ENCODE results near the gene ZNG1A. TPM values are rescaled to one million over a fixed set of nuclear protein-coding genes. Genes with fewer than 3 reads are reported as not detected.
"Not testable (repeated sequence)": the region's sequence is repeated elsewhere in the genome, so short reads cannot be mapped to it uniquely, and the experiment has no call there.

ZNG1A gene
- total RNA-seq, 4 donors from 2014 or later = 26.0 to 53.4 (median 32.6) TPM

GRCh38 chr9:211036-211435 is 32.2 kb upstream of the ZNG1A start:
- no peak for ATAC-seq
- Histone ChIP-seq H3K9me3 (no peaks in the 10 kb centered on the region), H3K4me3 (no peak overlapping the region), H3K36me3 (no peaks in the 10 kb centered on the region), H3K27me3 (peaks cover 10% of the 10 kb centered on the region), H3K4me1 (peaks cover 0 to 46% (median 9%) of the 10 kb centered on the region in 3 donors), H3K27ac (peak overlapping the region in 3 of 4 donors; percentile 68 to 81 (median 74))
- TF ChIP-seq CTCF (IDR thresholded peaks at IDR 0.05) (no peak), POLR2AphosphoS5 (IDR thresholded peaks at IDR 0.05) (no peak), EP300 (IDR thresholded peaks at IDR 0.05) (no peak), POLR2A (IDR thresholded peaks at IDR 0.05) (no peak)
- WGBS, 2 donors (ENCODE audit: low coverage in 1 of 2) = 70 to 75% methylated on average over 4 to 7 of the region's 7 CpGs

- Histone ChIP-seq H3K27ac (no peak overlapping the region), H3K27me3 (no peaks in the 10 kb centered on the region), H3K9me3 (no peaks in the 10 kb centered on the region), H3K4me3 (no peak overlapping the region), H3K4me1 (peaks cover 0 to 28% (median 4%) of the 10 kb centered on the region in 3 donors), H3K36me3 (no peaks in the 10 kb centered on the region)
- ATAC-seq = no peak
- TF ChIP-seq POLR2AphosphoS5 (IDR thresholded peaks at IDR 0.05) = no peak
- no peak for TF ChIP-seq POLR2A (IDR thresholded peaks at IDR 0.05)
- TF ChIP-seq CTCF (IDR thresholded peaks at IDR 0.05) = no peak
- TF ChIP-seq EP300 (IDR thresholded peaks at IDR 0.05) = no peak
- 79 to 88% methylated on average over 9 to 13 of the region's 14 CpGs for WGBS, 2 donors (ENCODE audit: low coverage in 1 of 2)
These were observed 30.4 kb upstream of the ZNG1A start for GRCh38 chr9:209143-209758.

- WGBS, 2 donors (ENCODE audit: low coverage in 1 of 2) = 56 to 91% methylated on average over 1 of the region's 1 CpG
These were observed 27.6 kb upstream of the ZNG1A start for GRCh38 chr9:206481-206880.

GRCh38 chr9:199601-200000 is 20.7 kb upstream of the ZNG1A start:
- not testable (repeated sequence) for H3K27ac ChIP-seq, ATAC-seq, H3K4me1 ChIP-seq, H3K36me3 ChIP-seq, H3K9me3 ChIP-seq, H3K27me3 ChIP-seq, H3K4me3 ChIP-seq
- WGBS, 2 donors (ENCODE audit: low coverage in 1 of 2) = 50% methylated on average over 1 of the region's 1 CpG; no CpG with 5 or more reads in 1 of the 2 donors

More at GRCh38 chr9:206481-206880, 27.6 kb upstream of the ZNG1A start:
- peaks cover 0 to 8% (median 4%) of the 10 kb centered on the region in 3 donors for H3K4me1 ChIP-seq
- no peak for ATAC-seq
- H3K36me3 ChIP-seq = no peaks in the 10 kb centered on the region
- H3K27me3 ChIP-seq = no peaks in the 10 kb centered on the region
- TF ChIP-seq EP300 (IDR thresholded peaks at IDR 0.05) (no peak), POLR2A (IDR thresholded peaks at IDR 0.05) (no peak), POLR2AphosphoS5 (IDR thresholded peaks at IDR 0.05) (no peak), CTCF (IDR thresholded peaks at IDR 0.05) (no peak)
- H3K27ac ChIP-seq = no peak overlapping the region
- H3K9me3 ChIP-seq = no peaks in the 10 kb centered on the region
- H3K4me3 ChIP-seq = no peak overlapping the region

GRCh38 chr9:178140-178825 is 573 bp downstream of the ZNG1A start:
- WGBS, 2 donors (ENCODE audit: low coverage in 1 of 2) = 0% methylated on average over 1 of the region's 23 CpGs; no CpG with 5 or more reads in 1 of the 2 donors
- peak overlapping the region; percentile 47 to 77 (median 76) for H3K27ac ChIP-seq
- not testable (repeated sequence) for H3K9me3 ChIP-seq, ATAC-seq, H3K36me3 ChIP-seq, H3K27me3 ChIP-seq, H3K4me1 ChIP-seq
- peak overlapping the region; percentile 51 to 52 for H3K4me3 ChIP-seq

GRCh38 chr9:169757-170156 is 9.1 kb downstream of the ZNG1A start:
- ATAC-seq, H3K4me3 ChIP-seq, H3K9me3 ChIP-seq, H3K27ac ChIP-seq, H3K4me1 ChIP-seq, H3K27me3 ChIP-seq: not testable (repeated sequence)
- WGBS, 2 donors (ENCODE audit: low coverage in 1 of 2) = no CpG with 5 or more reads among the region's 3 CpGs
- H3K36me3 ChIP-seq = peaks cover 0 to 15% of the 10 kb centered on the region in 2 donors

- not testable (repeated sequence) for H3K4me3 ChIP-seq, H3K27ac ChIP-seq, H3K9me3 ChIP-seq, H3K36me3 ChIP-seq, H3K4me1 ChIP-seq, ATAC-seq, H3K27me3 ChIP-seq
- WGBS, 2 donors (ENCODE audit: low coverage in 1 of 2) = no CpG with 5 or more reads among the region's 1 CpG
These were observed 19.0 kb downstream of the ZNG1A start for GRCh38 chr9:159871-160270.

DNA sequence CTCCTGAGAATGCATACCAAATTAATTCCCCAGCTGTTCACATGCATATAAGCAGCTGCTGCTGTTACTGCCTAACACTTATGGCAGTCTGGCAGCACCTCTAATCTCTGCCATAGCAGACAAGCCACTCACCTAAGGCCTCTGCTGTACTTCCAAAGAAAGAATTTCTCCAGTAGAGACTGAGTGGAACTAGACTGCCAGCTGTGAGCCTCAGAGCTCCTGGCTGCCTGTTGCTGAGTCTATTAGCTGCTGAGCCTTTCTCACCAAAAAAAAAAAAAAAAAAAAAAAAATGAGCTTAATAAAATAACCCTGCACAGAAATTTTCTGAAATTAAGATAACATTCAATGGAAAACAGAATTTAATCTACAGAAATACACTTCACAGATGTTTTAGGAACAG is 27.7 kb downstream of the ZNG1A start:
- not testable (repeated sequence) for H3K27me3 ChIP-seq, H3K36me3 ChIP-seq, H3K27ac ChIP-seq, ATAC-seq, H3K9me3 ChIP-seq, H3K4me1 ChIP-seq, H3K4me3 ChIP-seq

DNA sequence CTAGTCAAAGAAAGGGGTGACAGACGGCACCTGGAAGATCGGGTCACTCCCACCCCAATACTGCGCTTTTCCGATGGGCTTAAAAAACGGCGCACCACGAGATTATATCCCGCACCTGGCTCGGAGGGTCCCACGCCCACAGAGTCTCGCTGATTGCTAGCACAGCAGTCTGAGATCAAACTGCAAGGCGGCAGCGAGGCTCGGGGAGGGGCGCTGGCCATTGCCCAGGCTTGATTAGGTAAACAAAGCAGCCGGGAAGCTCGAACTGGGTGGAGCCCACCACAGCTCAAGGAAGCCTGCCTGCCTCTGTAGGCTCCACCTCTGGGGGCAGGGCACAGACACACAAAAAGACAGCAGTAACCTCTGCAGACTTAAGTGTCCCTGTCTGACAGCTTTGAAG is 39.0 kb downstream of the ZNG1A start:
- H3K4me1 ChIP-seq, H3K9me3 ChIP-seq, H3K27me3 ChIP-seq, H3K36me3 ChIP-seq, ATAC-seq, H3K4me3 ChIP-seq, H3K27ac ChIP-seq: not testable (repeated sequence)
- WGBS, 2 donors (ENCODE audit: low coverage in 1 of 2) = no CpG with 5 or more reads among the region's 17 CpGs

- not testable (repeated sequence) for ATAC-seq, H3K9me3 ChIP-seq, H3K27ac ChIP-seq, H3K36me3 ChIP-seq, H3K4me3 ChIP-seq
- H3K27me3 ChIP-seq = peaks cover 51% of the 10 kb centered on the region
- WGBS, 2 donors (ENCODE audit: low coverage in 1 of 2) = 16 to 60% methylated on average over 1 to 9 of the region's 30 CpGs
- H3K4me1 ChIP-seq = peaks cover 0 to 26% (median 13%) of the 10 kb centered on the region in 3 donors
These were observed 60.8 kb downstream of the ZNG1A start, which contains the start of gene FOXD4 for GRCh38 chr9:117995-118467. Gene FOXD4 (minus strand): TSS chr9:118417. CDS start chr9:118119, 298 bp downstream.
